ENCODE data around the gene SH3RF1.

The SH3RF1 gene

GRCh38 chr4:169221662-169222061 lies 49.1 kb downstream of the SH3RF1 start:
- H3K27ac ChIP-seq, result no peak overlapping the region
- no peaks in the 10 kb centered on the region for H3K27me3 ChIP-seq
- TF ChIP-seq Cebpa-rat (IDR thresholded peaks at IDR 0.05), result no peak
- no peak overlapping the region for H3K4me3 ChIP-seq
- H3K4me1 ChIP-seq, result peaks cover 40% of the 10 kb centered on the region
- no peak overlapping the region for H3K9ac ChIP-seq
- H3K36me3 ChIP-seq, result no peaks in the 10 kb centered on the region
- H4K20me1 ChIP-seq, result no peaks in the 10 kb centered on the region
- H3K9me3 ChIP-seq, result no peaks in the 10 kb centered on the region
- H3K4me2 ChIP-seq, result no peak overlapping the region

- Histone ChIP-seq H3K27ac (no peak overlapping the region), H3K27me3 (no peaks in the 10 kb centered on the region), H3K4me2 (no peak overlapping the region), H3K36me3 (no peaks in the 10 kb centered on the region), H4K20me1 (no peaks in the 10 kb centered on the region), H3K9ac (no peak overlapping the region), H3K9me3 (no peaks in the 10 kb centered on the region), H3K4me3 (no peak overlapping the region), H3K4me1 (peaks cover 47% of the 10 kb centered on the region)
- TF ChIP-seq Cebpa-rat (IDR thresholded peaks at IDR 0.05), result no peak
These were observed 49.8 kb downstream of the SH3RF1 start for GRCh38 chr4:169220854-169221411.

- no peaks in the 10 kb centered on the region for H3K36me3 ChIP-seq
- no peaks in the 10 kb centered on the region for H3K27me3 ChIP-seq
- TF ChIP-seq Cebpa-rat (IDR thresholded peaks at IDR 0.05), result no peak
- H3K9ac ChIP-seq, result no peak overlapping the region
- no peaks in the 10 kb centered on the region for H3K9me3 ChIP-seq
- H4K20me1 ChIP-seq, result no peaks in the 10 kb centered on the region
- peaks cover 48% of the 10 kb centered on the region for H3K4me1 ChIP-seq
- H3K4me3 ChIP-seq, result no peak overlapping the region
- H3K4me2 ChIP-seq, result no peak overlapping the region
- no peak overlapping the region for H3K27ac ChIP-seq
These were observed 50.3 kb downstream of the SH3RF1 start for GRCh38 chr4:169220447-169220846.

GRCh38 chr4:169219440-169219839 lies 51.3 kb downstream of the SH3RF1 start:
- Histone ChIP-seq H4K20me1 (no peaks in the 10 kb centered on the region), H3K27ac (no peak overlapping the region)
- TF ChIP-seq Cebpa-rat (IDR thresholded peaks at IDR 0.05), result no peak

GRCh38 chr4:169215656-169216055 lies 55.1 kb downstream of the SH3RF1 start:
- peaks cover 20% of the 10 kb centered on the region for H3K9me3 ChIP-seq
- peak overlapping the region; percentile 51; the same call in 1 of the 2 replicates for H3K27ac ChIP-seq
- H3K27me3 ChIP-seq, result no peaks in the 10 kb centered on the region
- peak overlapping the region; percentile 67 for H3K4me2 ChIP-seq
- no peak overlapping the region for H3K4me3 ChIP-seq
- peak; percentile 75; the same call in 1 of the 2 replicates for TF ChIP-seq Cebpa-rat (IDR thresholded peaks at IDR 0.05)
- H3K9ac ChIP-seq, result no peak overlapping the region
- H3K4me1 ChIP-seq, result peaks cover 29% of the 10 kb centered on the region
- H3K36me3 ChIP-seq, result peaks cover 8% of the 10 kb centered on the region; the same call in 1 of the 2 replicates
- H4K20me1 ChIP-seq, result no peaks in the 10 kb centered on the region

More at GRCh38 chr4:169219440-169219839, 51.3 kb downstream of the SH3RF1 start:
- Histone ChIP-seq H3K4me3 (no peak overlapping the region), H3K9ac (no peak overlapping the region), H3K27me3 (no peaks in the 10 kb centered on the region), H3K9me3 (no peaks in the 10 kb centered on the region), H3K4me2 (no peak overlapping the region), H3K36me3 (no peaks in the 10 kb centered on the region), H3K4me1 (peaks cover 48% of the 10 kb centered on the region)

GRCh38 chr4:169212981-169213380 lies 57.8 kb downstream of the SH3RF1 start:
- TF ChIP-seq Cebpa-rat (IDR thresholded peaks at IDR 0.05), result no peak
- peaks cover 24% of the 10 kb centered on the region for H3K9me3 ChIP-seq
- H4K20me1 ChIP-seq, result no peaks in the 10 kb centered on the region
- no peak overlapping the region for H3K4me3 ChIP-seq
- H3K4me2 ChIP-seq, result no peak overlapping the region
- no peak overlapping the region for H3K27ac ChIP-seq
- no peak overlapping the region for H3K9ac ChIP-seq
- peaks cover 17% of the 10 kb centered on the region; the same call in 1 of the 2 replicates for H3K36me3 ChIP-seq
- peaks cover 29% of the 10 kb centered on the region for H3K4me1 ChIP-seq
- no peaks in the 10 kb centered on the region for H3K27me3 ChIP-seq

GRCh38 chr4:169210504-169211118 lies 60.1 kb downstream of the SH3RF1 start:
- H3K9ac ChIP-seq, result no peak overlapping the region
- H3K4me1 ChIP-seq, result peaks cover 10% of the 10 kb centered on the region
- no peak for TF ChIP-seq Cebpa-rat (IDR thresholded peaks at IDR 0.05)
- no peak overlapping the region for H3K27ac ChIP-seq
- H4K20me1 ChIP-seq, result no peaks in the 10 kb centered on the region
- no peak overlapping the region for H3K4me3 ChIP-seq
- H3K27me3 ChIP-seq, result no peaks in the 10 kb centered on the region
- no peak overlapping the region for H3K4me2 ChIP-seq
- H3K36me3 ChIP-seq, result peaks cover 24% of the 10 kb centered on the region; the same call in 1 of the 2 replicates
- H3K9me3 ChIP-seq, result peaks cover 24% of the 10 kb centered on the region

GRCh38 chr4:169209388-169209883 lies 61.3 kb downstream of the SH3RF1 start:
- Histone ChIP-seq H3K4me1 (no peaks in the 10 kb centered on the region), H3K36me3 (peaks cover 24% of the 10 kb centered on the region; the same call in 1 of the 2 replicates), H4K20me1 (no peaks in the 10 kb centered on the region), H3K27me3 (no peaks in the 10 kb centered on the region), H3K9me3 (peaks cover 24% of the 10 kb centered on the region), H3K4me2 (no peak overlapping the region), H3K4me3 (no peak overlapping the region), H3K9ac (no peak overlapping the region), H3K27ac (no peak overlapping the region)
- no peak for TF ChIP-seq Cebpa-rat (IDR thresholded peaks at IDR 0.05)

GRCh38 chr4:169208516-169208915 lies 62.2 kb downstream of the SH3RF1 start:
- Histone ChIP-seq H3K4me3 (no peak overlapping the region), H4K20me1 (no peaks in the 10 kb centered on the region), H3K36me3 (peaks cover 16% of the 10 kb centered on the region; the same call in 1 of the 2 replicates), H3K9me3 (peaks cover 15% of the 10 kb centered on the region), H3K27me3 (no peaks in the 10 kb centered on the region), H3K9ac (no peak overlapping the region), H3K4me2 (no peak overlapping the region), H3K4me1 (no peaks in the 10 kb centered on the region), H3K27ac (no peak overlapping the region)
- TF ChIP-seq Cebpa-rat (IDR thresholded peaks at IDR 0.05), result no peak

GRCh38 chr4:169208090-169208455 lies 62.7 kb downstream of the SH3RF1 start:
- Histone ChIP-seq H3K9ac (no peak overlapping the region), H4K20me1 (no peaks in the 10 kb centered on the region)

More at GRCh38 chr4:169208090-169208455, 62.7 kb downstream of the SH3RF1 start:
- H3K4me2 ChIP-seq, result no peak overlapping the region
- H3K9me3 ChIP-seq, result peaks cover 11% of the 10 kb centered on the region; the same call in 1 of the 2 replicates
- TF ChIP-seq Cebpa-rat (IDR thresholded peaks at IDR 0.05), result no peak
- no peak overlapping the region for H3K4me3 ChIP-seq
- H3K36me3 ChIP-seq, result 0 out of 2 replicates have a peak, but pooled peaks cover 16% of the 10 kb centered on the region
- H3K27ac ChIP-seq, result no peak overlapping the region
- H3K27me3 ChIP-seq, result no peaks in the 10 kb centered on the region
- H3K4me1 ChIP-seq, result no peaks in the 10 kb centered on the region

All from BLaER1 (cell line).